ENCODE data around the gene PCDHGA5.
"Not testable (repeated sequence)": the region's sequence is repeated elsewhere in the genome, so short reads cannot be mapped to it uniquely, and the experiment has no call there.

PCDHGA5 gene

GRCh38 chr5:141414548-141415274, 50.7 kb downstream of the PCDHGA5 start:
- not testable (repeated sequence) for DNase-seq (ENCODE audit: low read depth, low spot score)

DNA sequence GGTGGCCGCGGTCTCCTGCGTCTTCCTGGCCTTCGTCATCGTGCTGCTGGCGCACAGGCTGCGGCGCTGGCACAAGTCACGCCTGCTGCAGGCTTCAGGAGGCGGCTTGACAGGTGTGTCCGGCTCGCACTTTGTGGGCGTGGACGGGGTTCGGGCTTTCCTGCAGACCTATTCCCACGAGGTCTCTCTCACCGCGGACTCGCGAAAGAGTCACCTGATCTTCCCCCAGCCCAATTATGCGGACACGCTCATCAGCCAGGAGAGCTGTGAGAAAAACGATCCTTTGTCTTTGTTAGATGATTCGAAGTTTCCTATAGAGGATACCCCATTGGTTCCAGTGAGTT, 51.3 kb downstream of the PCDHGA5 start:
- not testable (repeated sequence) for DNase-seq (ENCODE audit: low read depth, low spot score)
